HCT116 (cell line): ENCODE data around the gene SEL1L3. TPM values are rescaled to one million over a fixed set of nuclear protein-coding genes. Genes with fewer than 3 reads are reported as not detected.

Experiments
- ATAC-seq: fragments of 200-7000 bp; cut with Tn5 transposase; 2 replicates; pipeline ENCODE4 v1.9.1; 2020; ENCODE audit warnings: mild to moderate bottlenecking, moderate library complexity
- BruUV-seq: library from RNA; stranded (reverse); fragments of 400-500 nt; replicated peaks from 2 replicates; lab custom pipeline; 2021; lab: Mats Ljungman, UMichigan
- CTCF ChIA-PET: fragments of 300-600 bp; sonication (Branson Sonifier 250); formaldehyde crosslinking; loops from one replicate; lab custom pipeline; 2021; ENCODE audit warnings: antibody characterized with exemption; lab: Charles Lee
- POLR2A ChIA-PET: fragments of 300-600, 350-600 bp; sonication (Branson Sonifier 250); formaldehyde crosslinking; loops from one replicate; lab custom pipeline; 2021; ENCODE audit warnings: antibody characterized with exemption; lab: Charles Lee
- RAD21 ChIA-PET, 2 experiments: fragments of 300-600 bp; sonication (Branson Sonifier 250); formaldehyde crosslinking; loops; one replicate each; lab custom pipeline; 2023; ENCODE audit warnings: low total read pairs in 2 of 2; ENCODE audit not compliant: uncharacterized antibody in 2 of 2, unreplicated experiment in 2 of 2, low non-redundant PET in 1 of 2; lab: Charles Lee
- DNase-seq: peaks from one replicate; pipeline ENCODE4 v3.0.0-alpha.2; 2010; ENCODE audit warnings: low read depth, low spot score
- H2AFZ ChIP-seq: fragments of 200-600 bp; shearing (Covaris generic), sonication (generic); 2 replicates; pipeline ENCODE4 v1.6.1; 2017; ENCODE audit warnings: low read depth, mixed run types, mixed read lengths, antibody characterized with exemption, low read length; ENCODE audit not compliant: poor library complexity, severe bottlenecking
- H3K27ac ChIP-seq: 2 replicates; pipeline ENCODE4 v1.5.1; 2012; ENCODE audit warnings: low read depth, low read length
- H3K27me3 ChIP-seq: fragments of 200-600 bp; sonication (generic); 2 replicates; pipeline ENCODE4 v1.6.1; 2016; ENCODE audit warnings: mixed run types, low read length, mixed read lengths; ENCODE audit not compliant: insufficient read depth
- H3K36me3 ChIP-seq, 2 experiments: fragments of 200-500 bp in 1 of 2; fragments of 200-600 bp in 1 of 2; sonication (Bioruptor generic) in 1 of 2; sonication (generic) in 1 of 2; 2 replicates each; pipeline versions ENCODE4 v1.5.1 to v1.6.1; 2014 to 2016; ENCODE audit warnings: low read length in 2 of 2, inconsistent platforms in 1 of 2, mixed read lengths in 1 of 2, mixed run types in 1 of 2; ENCODE audit not compliant: insufficient read depth in 2 of 2, control insufficient read depth in 1 of 2
- H3K4me1 ChIP-seq, 2 experiments: fragments of 200-600 bp in 1 of 2; sonication (generic) in 1 of 2; 2 replicates each; pipeline versions ENCODE4 v1.5.1 to v1.6.1; 2012 to 2017; ENCODE audit warnings: low read length in 2 of 2, inconsistent platforms in 1 of 2, mild to moderate bottlenecking in 1 of 2, mixed read lengths in 1 of 2, mixed run types in 1 of 2, moderate library complexity in 1 of 2; ENCODE audit not compliant: insufficient read depth in 2 of 2, control insufficient read depth in 1 of 2
- H3K4me2 ChIP-seq: fragments of 200-600 bp; sonication (generic); 2 replicates; pipeline ENCODE4 v1.6.1; 2017; ENCODE audit warnings: mixed run types, low read length, mixed read lengths
- H3K4me3 ChIP-seq, 2 experiments: fragments of 200-600 bp in 1 of 2; sonication (generic) in 1 of 2; replicated peaks in 1 of 2; 2 replicates each; pipeline ENCODE4 v1.5.1; 2011 to 2016; ENCODE audit warnings: low read length in 2 of 2, control low read depth in 1 of 2, low read depth in 1 of 2, mild to moderate bottlenecking in 1 of 2, mixed read lengths in 1 of 2, mixed run types in 1 of 2
- H3K79me2 ChIP-seq: fragments of 200-600 bp; sonication (generic); 2 replicates; pipeline ENCODE4 v1.6.1; 2017; ENCODE audit warnings: mild to moderate bottlenecking, mixed run types, low read length, moderate library complexity, mixed read lengths; ENCODE audit not compliant: insufficient read depth
- H3K9ac ChIP-seq: fragments of 200-600 bp; sonication (generic); 2 replicates; pipeline ENCODE4 v1.6.1; 2016; ENCODE audit warnings: low read length, mixed read lengths
- H3K9me2 ChIP-seq: fragments of 200-600 bp; sonication (generic), shearing (Covaris generic); 2 replicates; pipeline ENCODE4 v1.6.1; 2017; ENCODE audit warnings: mixed run types, mild to moderate bottlenecking, moderate library complexity; ENCODE audit not compliant: insufficient read depth
- H3K9me3 ChIP-seq, 2 experiments: fragments of 200-500 bp in 1 of 2; fragments of 200-600 bp in 1 of 2; sonication (Bioruptor generic) in 1 of 2; sonication (generic) in 1 of 2; 2 replicates each; pipeline ENCODE4 v1.6.1; 2014 to 2017; ENCODE audit warnings: low read length in 2 of 2, mixed read lengths in 2 of 2, inconsistent platforms in 1 of 2, low read depth in 1 of 2, mild to moderate bottlenecking in 1 of 2, mixed run types in 1 of 2, moderate library complexity in 1 of 2; ENCODE audit not compliant: control insufficient read depth in 1 of 2, insufficient read depth in 1 of 2
- H4K20me1 ChIP-seq: fragments of 200-600 bp; sonication (generic), shearing (Covaris generic); 2 replicates; pipeline ENCODE4 v1.6.1; 2017; ENCODE audit warnings: mixed run types, mild to moderate bottlenecking, moderate library complexity; ENCODE audit not compliant: insufficient read depth
- CBX3 ChIP-seq: IDR thresholded peaks from 2 replicates; pipeline ENCODE4 v1.6.1; 2012; ENCODE audit warnings: low read depth
- ELF1 ChIP-seq: IDR thresholded peaks from 2 replicates; pipeline ENCODE4 v1.6.1; 2012; ENCODE audit warnings: low read depth, borderline replicate concordance
- EZH2phosphoT487 ChIP-seq: fragments of 200-600 bp; IDR thresholded peaks from 2 replicates; pipeline ENCODE4 v1.6.1; 2018; ENCODE audit warnings: antibody characterized with exemption, borderline replicate concordance
- FOSL1 ChIP-seq: IDR thresholded peaks from 2 replicates; pipeline ENCODE4 v1.6.1; 2012; ENCODE audit warnings: low read depth
- JUND ChIP-seq: IDR thresholded peaks from 2 replicates; pipeline ENCODE4 v1.6.1; 2012
- POLR2A ChIP-seq: IDR thresholded peaks from 2 replicates; pipeline ENCODE4 v1.7.0; 2011; ENCODE audit warnings: borderline replicate concordance; ENCODE audit not compliant: insufficient read depth, insufficient read length; ENCODE audit errors: extremely low read depth
- POLR2AphosphoS5 ChIP-seq: IDR thresholded peaks from 2 replicates; pipeline ENCODE4 v1.6.1; 2011; ENCODE audit warnings: mild to moderate bottlenecking, low read depth, low read length, moderate library complexity
- RAD21 ChIP-seq: IDR thresholded peaks from 2 replicates; pipeline ENCODE4 v1.6.1; 2012; ENCODE audit warnings: low read depth, mild to moderate bottlenecking
- SIN3A ChIP-seq: IDR thresholded peaks from 2 replicates; pipeline ENCODE4 v1.6.1; 2012; ENCODE audit warnings: low read depth
- TCF7L2 ChIP-seq: IDR thresholded peaks from 2 replicates; pipeline ENCODE4 v1.7.0; 2011; ENCODE audit warnings: borderline replicate concordance, inconsistent platforms; ENCODE audit not compliant: insufficient read depth, insufficient read length; ENCODE audit errors: extremely low read depth
- ZFX ChIP-seq: fragments of 450-650 bp; IDR thresholded peaks from 2 replicates; pipeline ENCODE4 v1.6.1; 2017
- ZNF274 ChIP-seq: fragments of 200-500 bp; sonication (Bioruptor generic); IDR thresholded peaks from 2 replicates; pipeline ENCODE4 v1.6.1; 2014; ENCODE audit warnings: mild to moderate bottlenecking, low read depth, low read length, inconsistent platforms
- intact Hi-C: fragments of 100-400 bp; cut with micrococcal nuclease; formaldehyde crosslinking; loops from 2 replicates; pipeline ENCODE4 v1.10.0; 2022
- total RNA-seq: library from RNA; stranded (reverse); gene quantifications from one replicate; pipeline ENCODE4 v1.2.1, GENCODE V29; 2021; ENCODE audit not compliant: unreplicated experiment
- TF ChIP-seq, protein P1 (sequence below), 3 experiments: fragments of 200-600 bp in 1 of 3; sonication (generic) in 1 of 3; IDR thresholded peaks in 2 of 3; conservative IDR thresholded peaks in 1 of 3; 2 replicates each; pipeline ENCODE4 v1.5.1; 2012 to 2017; ENCODE audit warnings: low read depth in 2 of 3, low read length in 2 of 3, antibody characterized with exemption in 1 of 3, borderline replicate concordance in 1 of 3, control low read depth in 1 of 3, mild to moderate bottlenecking in 1 of 3, mixed read lengths in 1 of 3, mixed run types in 1 of 3, moderate library complexity in 1 of 3; ENCODE audit not compliant: insufficient read depth in 1 of 3
- TF ChIP-seq, protein P2 (sequence below): IDR thresholded peaks from 2 replicates; pipeline ENCODE4 v1.6.1; 2012
- TF ChIP-seq, protein P3 (sequence below): IDR thresholded peaks from 2 replicates; pipeline ENCODE4 v1.6.1; 2012

The SEL1L3 gene
- total RNA-seq, 1 experiment from 2014 or later: 45.0 TPM

DNA sequence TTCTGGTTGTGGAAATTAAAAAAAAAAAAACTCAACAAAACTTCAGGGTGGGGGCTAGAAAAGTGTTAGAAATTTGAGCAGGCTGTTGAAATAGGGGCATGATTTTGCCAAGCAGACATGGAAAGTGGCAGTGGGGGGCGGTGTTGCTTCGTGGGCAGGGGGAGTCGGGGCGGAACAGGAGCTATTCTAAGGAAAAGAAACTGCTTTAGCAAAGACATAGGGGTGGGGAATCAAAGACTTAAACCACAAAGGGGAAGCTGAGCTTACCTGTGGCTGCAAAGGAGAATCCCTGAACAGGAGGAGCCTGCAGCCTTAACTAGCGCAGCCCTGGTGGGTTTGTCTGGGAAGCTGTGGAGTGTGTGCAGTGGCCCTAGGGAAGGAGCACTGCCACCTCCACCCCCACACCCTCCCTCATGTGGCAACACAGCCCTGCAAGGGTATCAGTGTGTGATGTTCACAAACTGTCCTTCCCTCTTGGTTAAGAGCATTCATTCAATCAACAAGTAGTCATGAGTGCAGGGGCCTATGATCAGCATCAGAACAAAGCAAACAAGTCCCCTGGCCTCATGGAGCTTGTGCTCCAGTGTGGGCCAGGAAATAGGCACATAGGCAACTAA lies 20.5 kb downstream of the SEL1L3 start:
- ATAC-seq (no peak), DNase-seq (no peak)
- Histone ChIP-seq H3K27ac (no peak overlapping the region), H3K4me1 (peaks cover 0 to 14% of the 10 kb centered on the region in 2 experiments; a peak in 2 of 4 replicates), H3K9me3 (no peaks in the 10 kb centered on the region), H3K9me2 (no peaks in the 10 kb centered on the region), H2AFZ (no peak overlapping the region), H3K36me3 (peaks cover 3 to 12% of the 10 kb centered on the region in 2 experiments; a peak in 2 of 4 replicates), H3K27me3 (no peaks in the 10 kb centered on the region), H3K4me2 (no peak overlapping the region), H3K9ac (no peak overlapping the region), H3K79me2 (0 out of 2 replicates have a peak, but pooled peaks cover 3% of the 10 kb centered on the region), H4K20me1 (no peaks in the 10 kb centered on the region), H3K4me3 (no peak overlapping the region)
- TF ChIP-seq, protein P1, sequence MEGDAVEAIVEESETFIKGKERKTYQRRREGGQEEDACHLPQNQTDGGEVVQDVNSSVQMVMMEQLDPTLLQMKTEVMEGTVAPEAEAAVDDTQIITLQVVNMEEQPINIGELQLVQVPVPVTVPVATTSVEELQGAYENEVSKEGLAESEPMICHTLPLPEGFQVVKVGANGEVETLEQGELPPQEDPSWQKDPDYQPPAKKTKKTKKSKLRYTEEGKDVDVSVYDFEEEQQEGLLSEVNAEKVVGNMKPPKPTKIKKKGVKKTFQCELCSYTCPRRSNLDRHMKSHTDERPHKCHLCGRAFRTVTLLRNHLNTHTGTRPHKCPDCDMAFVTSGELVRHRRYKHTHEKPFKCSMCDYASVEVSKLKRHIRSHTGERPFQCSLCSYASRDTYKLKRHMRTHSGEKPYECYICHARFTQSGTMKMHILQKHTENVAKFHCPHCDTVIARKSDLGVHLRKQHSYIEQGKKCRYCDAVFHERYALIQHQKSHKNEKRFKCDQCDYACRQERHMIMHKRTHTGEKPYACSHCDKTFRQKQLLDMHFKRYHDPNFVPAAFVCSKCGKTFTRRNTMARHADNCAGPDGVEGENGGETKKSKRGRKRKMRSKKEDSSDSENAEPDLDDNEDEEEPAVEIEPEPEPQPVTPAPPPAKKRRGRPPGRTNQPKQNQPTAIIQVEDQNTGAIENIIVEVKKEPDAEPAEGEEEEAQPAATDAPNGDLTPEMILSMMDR (IDR thresholded peaks at IDR 0.05 in 2 of 3, conservative IDR thresholded peaks at IDR 0.05 in 1 of 3; ENCODE audit: borderline replicate concordance in 1 of 3, insufficient read depth in 1 of 3, low read depth in 2 of 3, low read length in 2 of 3): 0 out of 6 replicates have a peak, but pooled peaks of 1 of the 3 experiments have one; percentile 8
- TF ChIP-seq EZH2phosphoT487: no peak
- TF ChIP-seq RAD21: 0 out of 2 replicates have a peak, but pooled peaks have one; percentile 7
- TF ChIP-seq CBX3: no peak
- TF ChIP-seq FOSL1: no peak
- BruUV-seq: no TSS peak
- CTCF ChIA-PET: no interaction called here
- POLR2A ChIA-PET: no interaction called here
- intact Hi-C loops: no loop called here
- RAD21 ChIA-PET: no interaction called here

DNA sequence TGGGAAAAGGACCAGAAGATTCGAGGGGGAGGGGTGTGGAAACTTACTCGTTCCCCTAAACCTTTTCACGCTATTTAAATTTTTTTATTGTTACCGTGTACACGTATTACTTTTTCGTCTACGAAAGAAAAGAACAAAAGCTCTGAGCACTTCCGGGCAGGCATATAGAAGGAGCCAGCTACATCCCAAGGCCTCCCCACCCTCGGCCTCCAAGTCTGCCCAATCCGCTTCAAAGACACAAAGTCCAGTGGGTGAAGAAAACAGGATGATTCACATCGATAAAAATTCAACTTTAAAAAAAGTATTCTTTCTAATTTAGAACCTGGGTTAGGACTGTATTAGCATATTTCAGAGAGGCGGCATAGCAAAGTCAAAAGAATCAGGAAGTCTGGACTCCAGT lies 23.1 kb downstream of the SEL1L3 start:
- Histone ChIP-seq H3K27me3 (no peaks in the 10 kb centered on the region), H3K4me3 (no peak overlapping the region), H3K4me2 (no peak overlapping the region), H2AFZ (no peak overlapping the region), H4K20me1 (no peaks in the 10 kb centered on the region), H3K9me2 (no peaks in the 10 kb centered on the region), H3K9ac (no peak overlapping the region), H3K4me1 (peaks cover 0 to 14% of the 10 kb centered on the region in 2 experiments; a peak in 2 of 4 replicates), H3K9me3 (no peaks in the 10 kb centered on the region), H3K27ac (no peak overlapping the region), H3K36me3 (no peaks in the 10 kb centered on the region), H3K79me2 (peaks cover 6% of the 10 kb centered on the region; the same call in 1 of the 2 replicates)
- no TSS peak for BruUV-seq
- no peak for DNase-seq
- POLR2A ChIA-PET: no interaction called here
- ATAC-seq: no peak
- CTCF ChIA-PET: no interaction called here
- intact Hi-C loops: no loop called here
- RAD21 ChIA-PET: no interaction called here
- TF ChIP-seq EZH2phosphoT487: no peak
- TF ChIP-seq RAD21: no peak
- no peak for TF ChIP-seq POLR2AphosphoS5
- TF ChIP-seq, protein P2, sequence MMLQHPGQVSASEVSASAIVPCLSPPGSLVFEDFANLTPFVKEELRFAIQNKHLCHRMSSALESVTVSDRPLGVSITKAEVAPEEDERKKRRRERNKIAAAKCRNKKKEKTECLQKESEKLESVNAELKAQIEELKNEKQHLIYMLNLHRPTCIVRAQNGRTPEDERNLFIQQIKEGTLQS: no peak
- no peak for TF ChIP-seq JUND
- TF ChIP-seq ZNF274: no peak
- no peak for TF ChIP-seq FOSL1
- no peak for TF ChIP-seq TCF7L2
- no peak for TF ChIP-seq POLR2A
- TF ChIP-seq, protein P3, sequence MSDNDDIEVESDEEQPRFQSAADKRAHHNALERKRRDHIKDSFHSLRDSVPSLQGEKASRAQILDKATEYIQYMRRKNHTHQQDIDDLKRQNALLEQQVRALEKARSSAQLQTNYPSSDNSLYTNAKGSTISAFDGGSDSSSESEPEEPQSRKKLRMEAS: no peak
- TF ChIP-seq ZFX: no peak
- no peak for TF ChIP-seq ELF1
- no peak for TF ChIP-seq CBX3
- TF ChIP-seq, protein P1 (IDR thresholded peaks at IDR 0.05 in 2 of 3, conservative IDR thresholded peaks at IDR 0.05 in 1 of 3; ENCODE audit: borderline replicate concordance in 1 of 3, insufficient read depth in 1 of 3, low read depth in 2 of 3, low read length in 2 of 3): no peak
- no peak for TF ChIP-seq SIN3A
- TF ChIP-seq, all 23 proteins: peak for 0
